SK-N-MC (cell line): ENCODE measurements around the gene FREM2.

Experiments
- EZH2 ChIP-seq: fragments of 200-600 bp; sonication (generic); IDR thresholded peaks from one replicate; pipeline ENCODE4 v1.6.1; 2017; ENCODE audit warnings: antibody characterized with exemption
- POLR2AphosphoS5 ChIP-seq: IDR thresholded peaks from 2 replicates; pipeline ENCODE4 v1.6.1; 2012; ENCODE audit warnings: mild to moderate bottlenecking, low read depth, low read length, borderline replicate concordance

- TF ChIP-seq EZH2 = no peak
- no peak for TF ChIP-seq POLR2AphosphoS5
Observed at GRCh38 chr13:38686577-38687245, at the start of gene FREM2.
